Heart left ventricle (tissue), 16 donors: ENCODE data around the gene B4GALT5. TPM values are rescaled to one million over a fixed set of nuclear protein-coding genes. Genes with fewer than 3 reads are reported as not detected.

Experiments
- ATAC-seq, 4 donors: fragments of 200-7000 bp; cut with Tn5 transposase; one replicate each; pipeline ENCODE4 v1.9.1; 2020 to 2022; ENCODE audit warnings: moderate library complexity in 4 of 4, mild to moderate bottlenecking in 3 of 4, moderate number of reproducible peaks in 1 of 4
- DNase-seq, 5 donors: peaks; one replicate each; pipeline ENCODE4 v3.0.0-alpha.2; 2020
- H3K27ac ChIP-seq, 12 donors: fragments of 200-600 bp; sonication (generic) in 4 of 12; one replicate each; pipeline versions ENCODE4 v1.5.0 to v1.8.0; 2016 to 2022; ENCODE audit warnings: mild to moderate bottlenecking in 2 of 12
- H3K27me3 ChIP-seq, 9 donors: fragments of 200-600 bp; sonication (generic) in 2 of 9; one replicate each; pipeline versions ENCODE4 v1.5.1 to v1.8.0; 2016 to 2022; ENCODE audit warnings: mild to moderate bottlenecking in 3 of 9
- H3K36me3 ChIP-seq, 9 donors: fragments of 200-600 bp; sonication (generic) in 2 of 9; one replicate each; pipeline versions ENCODE4 v1.5.0 to v1.8.0; 2018 to 2022; ENCODE audit warnings: mild to moderate bottlenecking in 2 of 9
- H3K4me1 ChIP-seq, 12 donors: fragments of 200-600 bp; sonication (generic) in 4 of 12; one replicate each; pipeline versions ENCODE4 v1.5.0 to v1.8.0; 2016 to 2022; ENCODE audit warnings: mild to moderate bottlenecking in 3 of 12
- H3K4me3 ChIP-seq, 12 donors: fragments of 200-600 bp; sonication (generic) in 4 of 12; one replicate each; pipeline versions ENCODE4 v1.5.0 to v1.8.0; 2017 to 2022; ENCODE audit warnings: mild to moderate bottlenecking in 9 of 12, moderate library complexity in 4 of 12
- H3K9me3 ChIP-seq, 12 donors: fragments of 200-600 bp; sonication (generic) in 4 of 12; one replicate each; pipeline versions ENCODE4 v1.5.0 to v1.8.0; 2016 to 2022; ENCODE audit warnings: mild to moderate bottlenecking in 1 of 12
- CTCF ChIP-seq, 12 donors: fragments of 200-600 bp; sonication (generic) in 4 of 12; IDR thresholded peaks; one replicate each; pipeline versions ENCODE4 v1.5.0 to v1.8.0; 2018 to 2022; ENCODE audit warnings: antibody characterized with exemption in 12 of 12, mild to moderate bottlenecking in 5 of 12
- POLR2A ChIP-seq, 2 donors: fragments of 450-650 bp; IDR thresholded peaks; one replicate each; pipeline ENCODE4 v1.6.1; 2017; ENCODE audit warnings: antibody characterized with exemption in 2 of 2, mild to moderate bottlenecking in 2 of 2, moderate library complexity in 2 of 2
- WGBS, 4 donors: extraction: QIAGEN DNeasy Blood & Tissue Kit in 2 of 4; methylation state at CpG; one replicate each; pipeline versions ENCODE4 v1.1.5 to v1.1.7; 2013 to 2018; 5-methylcytosine and 5-hydroxymethylcytosine counted together
- intact Hi-C, 10 donors: fragments of 100-400 bp; cut with DNase I; formaldehyde crosslinking; loops; one replicate each; pipeline versions ENCODE4 v1.11.1 to v1.14.2; 2022
- polyA plus RNA-seq, 2 donors: library from polyadenylated mRNA; stranded (reverse); fragments of 200-250 nt; gene quantifications; one replicate each; pipeline ENCODE4 v1.2.3, GENCODE V29; 2013
- total RNA-seq, 9 donors: library from RNA; depleted of rRNA in 2 of 9; stranded (reverse); fragments of >200 nt in 2 of 9; fragmentation: NEBNext Ultra II Directional in 3 of 9; extraction: Animal tissue kit (Norgen Biotek cat#: 25700) in 3 of 9; gene quantifications; one replicate each; pipeline versions ENCODE4 v1.1.0 to v1.2.4, GENCODE V29; 2016 to 2023
- donor health status: ischemic (EF 13 %, LVEDD 7.1; RV severe dilation, severe dysfunction).
- donor health status: healthy with polysubstance abuse.
- donor health status: DM: no; HTN: yes; CAD: no.
- donor health status: DM: no; HTN: no; CAD: no.
- donor health status: ischemic (EF 25% LVEDD 6.9; RV normal size, moderate dysfunction).
- donor health status: ischemic (EF 25% LVEDD 5.7; RV mildly dilated, moderate dysfunction).
- donor health status: healthy.
- donor health status: DM: yes; HTN: yes; CAD: no.
- donor health status: ischemic (EF 35%, LVEDD 5.7; RV mildly dilated, moderate dysfunction).
- donor health status: nonischemic (EF 11% LVEDD 7.7; RV severe dilation, severe dysfunction).
- donor health status: DM: yes; HTN: yes; CAD: no.
- donor health status: PGD.
- donor health status: ischemic (EF 29% LVEDD 5.4; RV normal size, mild dysfunction).
- donor health status: nonischemic (EF 23%, LVEDD 6.1; RV moderate dilation, normal function).

Gene B4GALT5
- total and polyA plus RNA-seq, 11 donors: 7.0 to 60.4 (median 29.3) TPM

- no peak for ATAC-seq
- H3K9me3 ChIP-seq: no peaks in the 10 kb centered on the region
- no peaks in the 10 kb centered on the region for H3K27me3 ChIP-seq
- intact Hi-C loops: no loop called here
- H3K27ac ChIP-seq: peak overlapping the region in 2 of 12 donors; percentile 2 to 81
- DNase-seq: no peak
- WGBS, 4 donors: 70 to 82% (median 80%) methylated on average over 12 of the region's 12 CpGs
- TF ChIP-seq CTCF (IDR thresholded peaks at IDR 0.05) (no peak), POLR2A (IDR thresholded peaks at IDR 0.05) (no peak)
- H3K4me3 ChIP-seq: no peak overlapping the region
- H3K4me1 ChIP-seq: peaks cover 0 to 41% (median 17%) of the 10 kb centered on the region in 12 donors
- no peaks in the 10 kb centered on the region for H3K36me3 ChIP-seq
Observed at GRCh38 chr20:49750611-49751396, 37.1 kb upstream of the B4GALT5 start.

GRCh38 chr20:49749625-49750024 lies 35.9 kb upstream of the B4GALT5 start:
- no peaks in the 10 kb centered on the region for H3K36me3 ChIP-seq
- intact Hi-C loops: loop anchor here in 1 of 10 donors (10.0 kb wide), 1 partner anchor 65 kb away; the partner anchor contains the start of gene SLC9A8
- peaks cover 0 to 41% (median 17%) of the 10 kb centered on the region in 12 donors for H3K4me1 ChIP-seq
- H3K4me3 ChIP-seq: no peak overlapping the region
- ATAC-seq (no peak), DNase-seq (no peak)
- H3K27ac ChIP-seq: peak overlapping the region in 1 of 12 donors; percentile 81
- WGBS, 4 donors: 64 to 82% (median 80%) methylated on average over 1 of the region's 1 CpG
- H3K9me3 ChIP-seq: no peaks in the 10 kb centered on the region
- no peaks in the 10 kb centered on the region for H3K27me3 ChIP-seq
- no peak for TF ChIP-seq CTCF (IDR thresholded peaks at IDR 0.05)
- TF ChIP-seq POLR2A (IDR thresholded peaks at IDR 0.05): no peak

GRCh38 chr20:49748525-49748838 lies 34.8 kb upstream of the B4GALT5 start:
- no peaks in the 10 kb centered on the region for H3K36me3 ChIP-seq
- no peak for DNase-seq
- ATAC-seq: no peak
- H3K4me1 ChIP-seq: peaks cover 0 to 41% (median 17%) of the 10 kb centered on the region in 12 donors
- H3K9me3 ChIP-seq: no peaks in the 10 kb centered on the region
- TF ChIP-seq POLR2A (IDR thresholded peaks at IDR 0.05) (no peak), CTCF (IDR thresholded peaks at IDR 0.05) (no peak)
- H3K4me3 ChIP-seq: no peak overlapping the region
- intact Hi-C loops: loop anchor here in 1 of 10 donors (10.0 kb wide), 1 partner anchor 66 kb away; the partner anchor contains the start of gene SLC9A8
- H3K27ac ChIP-seq: peak overlapping the region; percentile 72 to 91 (median 86)
- WGBS, 4 donors: 94 to 97% (median 95%) methylated on average over 3 of the region's 3 CpGs
- H3K27me3 ChIP-seq: no peaks in the 10 kb centered on the region

GRCh38 chr20:49747707-49748524 lies 34.2 kb upstream of the B4GALT5 start:
- DNase-seq (peak; percentile 88 to 97 (median 93)), ATAC-seq (peak; percentile 96 to 99 (median 98))
- H3K27ac ChIP-seq: peak overlapping the region; percentile 72 to 91 (median 86)
- peaks cover 0 to 41% (median 17%) of the 10 kb centered on the region in 12 donors for H3K4me1 ChIP-seq
- H3K27me3 ChIP-seq: no peaks in the 10 kb centered on the region
- TF ChIP-seq POLR2A (IDR thresholded peaks at IDR 0.05) (no peak), CTCF (IDR thresholded peaks at IDR 0.05) (no peak)
- no peaks in the 10 kb centered on the region for H3K9me3 ChIP-seq
- WGBS, 4 donors: 20 to 31% (median 26%) methylated on average over 10 of the region's 10 CpGs
- intact Hi-C loops: loop anchor here in 1 of 10 donors (10.0 kb wide), 1 partner anchor 67 kb away; the partner anchor contains the start of gene SLC9A8
- no peak overlapping the region for H3K4me3 ChIP-seq
- no peaks in the 10 kb centered on the region for H3K36me3 ChIP-seq
